Lung (tissue), 12 donors: ENCODE measurements around the gene GARIN5A. TPM values are rescaled to one million over a fixed set of nuclear protein-coding genes. Genes with fewer than 3 reads are reported as not detected.
A peak's percentile ranks its signal among the peaks of the same experiment; 100 is the strongest.

ENCODE experiments used
- ATAC-seq: fragments of 200-7000 bp; cut with Tn5 transposase; one replicate; pipeline ENCODE4 v1.9.1; 2020; ENCODE audit warnings: moderate number of reproducible peaks; ENCODE audit not compliant: insufficient read depth, low FRiP score
- DNase-seq, 3 donors: peaks; one replicate each; pipeline ENCODE4 v3.0.0-alpha.2; 2013 to 2017
- H3K27ac ChIP-seq, 2 donors: one replicate each; pipeline ENCODE4 v1.5.1; 2013; ENCODE audit warnings: mild to moderate bottlenecking in 2 of 2, moderate library complexity in 2 of 2, control low read depth in 1 of 2, inconsistent platforms in 1 of 2, low read depth in 1 of 2, low read length in 1 of 2
- H3K27me3 ChIP-seq, 3 donors: one replicate each; pipeline ENCODE4 v1.5.1; 2013; ENCODE audit warnings: low read length in 2 of 3; ENCODE audit not compliant: control insufficient read depth in 3 of 3, insufficient read depth in 3 of 3
- H3K36me3 ChIP-seq, 4 donors: one replicate each; pipeline ENCODE4 v1.5.1; 2013; ENCODE audit warnings: low read length in 4 of 4, mild to moderate bottlenecking in 1 of 4, moderate library complexity in 1 of 4; ENCODE audit not compliant: control insufficient read depth in 4 of 4, insufficient read depth in 4 of 4
- H3K4me1 ChIP-seq, 5 donors: one replicate each; pipeline ENCODE4 v1.5.1; 2013; ENCODE audit warnings: low read length in 5 of 5, mild to moderate bottlenecking in 2 of 5, moderate library complexity in 1 of 5; ENCODE audit not compliant: control insufficient read depth in 5 of 5, insufficient read depth in 5 of 5
- H3K4me3 ChIP-seq: one replicate; pipeline ENCODE4 v1.5.1; 2013; ENCODE audit warnings: mild to moderate bottlenecking, control low read depth, moderate library complexity
- H3K9ac ChIP-seq, 2 donors: one replicate each; pipeline ENCODE4 v1.5.1; 2013; ENCODE audit warnings: low read length in 2 of 2, control low read depth in 1 of 2; ENCODE audit not compliant: insufficient read depth in 1 of 2
- H3K9me3 ChIP-seq, 4 donors: one replicate each; pipeline ENCODE4 v1.5.1; 2013; ENCODE audit warnings: low read length in 3 of 4, mild to moderate bottlenecking in 1 of 4, moderate library complexity in 1 of 4; ENCODE audit not compliant: control insufficient read depth in 4 of 4, insufficient read depth in 3 of 4
- WGBS, 2 donors: extraction: QIAGEN DNeasy Blood & Tissue Kit; methylation state at CpG; one replicate each; pipeline ENCODE4 v1.1.7; 2013; 5-methylcytosine and 5-hydroxymethylcytosine counted together
- polyA plus RNA-seq, 2 donors: library from polyadenylated mRNA; stranded (reverse); fragments of 200-250 nt; gene quantifications; one replicate each; pipeline ENCODE4 v1.2.1, GENCODE V29; 2013
- total RNA-seq, 2 donors: library from RNA; depleted of rRNA in 1 of 2; stranded (reverse); fragments of >200 nt in 1 of 2; gene quantifications; one replicate each; pipeline ENCODE4 v1.2.1, GENCODE V29; 2014 to 2021
- TF ChIP-seq, protein P1 (sequence below): IDR thresholded peaks from 2 replicates; pipeline ENCODE4 v1.5.1; 2012; ENCODE audit warnings: mild to moderate bottlenecking; ENCODE audit errors: control extremely low read depth, extremely low read depth
- donor health status: control.
- donor health status: control.
- donor health status: Bipolar disorder and iron deficiency.
- donor health status: healthy.
- donor health status: DM: yes; HTN: yes; CAD: no.

Gene GARIN5A
- total and polyA plus RNA-seq, 4 donors: 1.7 to 5.0 (median 2.4) TPM

DNA sequence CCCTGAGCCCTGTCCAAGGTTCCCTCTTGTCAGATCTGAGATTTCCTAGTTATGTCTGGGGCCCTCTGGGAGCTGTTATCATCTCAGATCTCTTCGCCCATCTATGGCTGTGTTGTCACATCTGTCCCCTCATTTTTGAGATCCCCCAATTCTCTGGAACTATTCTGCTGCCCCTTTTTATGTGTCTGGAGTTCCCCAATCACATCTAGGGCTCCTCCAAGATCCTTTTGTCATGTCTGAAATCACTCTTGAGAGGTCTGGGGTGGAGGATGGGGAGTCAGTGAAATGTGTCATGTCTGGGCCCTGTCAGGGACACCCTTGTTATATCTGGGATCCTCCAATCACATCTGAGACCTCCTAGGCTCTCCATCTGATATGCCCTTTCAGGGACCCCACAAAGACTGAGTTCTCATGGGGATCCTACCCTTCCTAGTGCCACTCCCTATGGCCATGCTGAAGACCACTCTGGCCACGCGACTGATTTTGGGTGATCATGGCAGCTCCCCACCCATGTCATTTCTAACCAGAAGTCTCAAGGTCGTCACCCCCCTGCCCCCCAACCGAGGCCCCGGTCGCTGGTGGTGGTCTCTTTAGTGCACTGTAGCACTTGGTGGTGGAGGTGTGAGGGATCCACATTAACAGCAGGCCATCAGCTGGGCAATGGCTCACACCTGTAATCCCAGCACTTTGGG is 47.7 kb downstream of the GARIN5A start:
- WGBS, 2 donors: 83 to 89% methylated on average over 7 of the region's 7 CpGs
- Histone ChIP-seq H3K4me1 (peaks cover 0 to 21% (median 3%) of the 10 kb centered on the region in 5 donors), H3K27ac (no peak overlapping the region), H3K27me3 (peaks cover 0 to 7% (median 0%) of the 10 kb centered on the region in 3 donors), H3K36me3 (no peaks in the 10 kb centered on the region), H3K9me3 (no peaks in the 10 kb centered on the region), H3K4me3 (no peak overlapping the region), H3K9ac (no peak overlapping the region)
- TF ChIP-seq, protein P1, sequence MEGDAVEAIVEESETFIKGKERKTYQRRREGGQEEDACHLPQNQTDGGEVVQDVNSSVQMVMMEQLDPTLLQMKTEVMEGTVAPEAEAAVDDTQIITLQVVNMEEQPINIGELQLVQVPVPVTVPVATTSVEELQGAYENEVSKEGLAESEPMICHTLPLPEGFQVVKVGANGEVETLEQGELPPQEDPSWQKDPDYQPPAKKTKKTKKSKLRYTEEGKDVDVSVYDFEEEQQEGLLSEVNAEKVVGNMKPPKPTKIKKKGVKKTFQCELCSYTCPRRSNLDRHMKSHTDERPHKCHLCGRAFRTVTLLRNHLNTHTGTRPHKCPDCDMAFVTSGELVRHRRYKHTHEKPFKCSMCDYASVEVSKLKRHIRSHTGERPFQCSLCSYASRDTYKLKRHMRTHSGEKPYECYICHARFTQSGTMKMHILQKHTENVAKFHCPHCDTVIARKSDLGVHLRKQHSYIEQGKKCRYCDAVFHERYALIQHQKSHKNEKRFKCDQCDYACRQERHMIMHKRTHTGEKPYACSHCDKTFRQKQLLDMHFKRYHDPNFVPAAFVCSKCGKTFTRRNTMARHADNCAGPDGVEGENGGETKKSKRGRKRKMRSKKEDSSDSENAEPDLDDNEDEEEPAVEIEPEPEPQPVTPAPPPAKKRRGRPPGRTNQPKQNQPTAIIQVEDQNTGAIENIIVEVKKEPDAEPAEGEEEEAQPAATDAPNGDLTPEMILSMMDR: no peak
- ATAC-seq (no peak), DNase-seq (no peak)

DNA sequence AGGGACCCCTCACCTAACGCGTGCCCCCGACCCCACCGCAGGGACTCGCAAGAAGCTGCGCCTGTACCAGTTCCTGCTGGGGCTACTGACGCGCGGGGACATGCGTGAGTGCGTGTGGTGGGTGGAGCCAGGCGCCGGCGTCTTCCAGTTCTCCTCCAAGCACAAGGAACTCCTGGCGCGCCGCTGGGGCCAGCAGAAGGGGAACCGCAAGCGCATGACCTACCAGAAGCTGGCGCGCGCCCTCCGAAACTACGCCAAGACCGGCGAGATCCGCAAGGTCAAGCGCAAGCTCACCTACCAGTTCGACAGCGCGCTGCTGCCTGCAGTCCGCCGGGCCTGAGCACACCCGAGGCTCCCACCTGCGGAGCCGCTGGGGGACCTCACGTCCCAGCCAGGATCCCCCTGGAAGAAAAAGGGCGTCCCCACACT is 48.6 kb downstream of the GARIN5A start:
- H3K27ac ChIP-seq: peak overlapping the region in 1 of 2 donors; percentile 66
- ATAC-seq (peak; percentile 57), DNase-seq (peak; percentile 85 to 94 (median 90))
- peaks cover 0 to 7% (median 0%) of the 10 kb centered on the region in 3 donors for H3K27me3 ChIP-seq
- H3K4me3 ChIP-seq: no peak overlapping the region
- WGBS, 2 donors: 3 to 10% methylated on average over 33 to 38 of the region's 38 CpGs
- no peaks in the 10 kb centered on the region for H3K36me3 ChIP-seq
- H3K9ac ChIP-seq: peak overlapping the region in 1 of 2 donors; percentile 42
- H3K9me3 ChIP-seq: no peaks in the 10 kb centered on the region
- H3K4me1 ChIP-seq: peaks cover 0 to 21% (median 3%) of the 10 kb centered on the region in 5 donors
- TF ChIP-seq, protein P1: no peak

DNA sequence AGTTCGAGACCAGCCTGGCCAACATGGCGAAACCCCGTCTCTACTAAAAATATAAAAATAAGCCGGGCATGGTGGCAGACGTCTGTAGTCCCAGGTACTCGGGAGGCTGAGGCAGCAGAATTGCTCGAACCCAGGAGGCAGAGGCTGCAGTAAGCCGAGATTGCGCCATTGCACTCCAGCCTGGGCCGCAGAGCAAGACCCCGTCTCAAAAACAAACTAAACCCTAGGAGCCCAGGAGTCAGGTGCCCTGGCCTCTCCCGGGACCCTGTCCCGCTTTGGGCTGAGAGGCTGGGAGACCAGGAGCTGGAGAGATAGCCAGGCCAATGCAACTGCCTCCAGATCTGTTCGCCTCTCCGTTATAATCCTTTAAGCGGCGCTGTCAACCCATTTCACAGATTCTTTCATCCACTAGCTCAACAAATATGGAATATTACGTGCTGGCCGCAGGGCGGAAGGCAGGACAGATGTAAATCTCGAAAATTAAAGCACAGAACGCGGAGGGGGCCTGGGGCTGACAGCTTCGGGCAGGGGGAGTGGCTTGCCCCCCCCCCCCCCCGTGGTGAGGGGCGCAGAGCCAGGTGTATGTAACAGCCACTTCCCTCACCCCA is 49.2 kb downstream of the GARIN5A start:
- Histone ChIP-seq H3K9ac (no peak overlapping the region), H3K27me3 (peaks cover 0 to 7% (median 0%) of the 10 kb centered on the region in 3 donors), H3K4me1 (peaks cover 0 to 16% (median 3%) of the 10 kb centered on the region in 5 donors), H3K9me3 (no peaks in the 10 kb centered on the region), H3K4me3 (no peak overlapping the region), H3K36me3 (no peaks in the 10 kb centered on the region), H3K27ac (peak overlapping the region in 1 of 2 donors; percentile 66)
- 81 to 89% methylated on average over 24 to 26 of the region's 26 CpGs for WGBS, 2 donors
- TF ChIP-seq, protein P1: no peak
- DNase-seq (no peak), ATAC-seq (no peak)
